Measurements from ENCODE around the gene ABHD16B. TPM values are rescaled to one million over a fixed set of nuclear protein-coding genes. Genes with fewer than 3 reads are reported as not detected.

Gene ABHD16B
- total RNA-seq, 1 donor from 2014 or later: not detected

DNA sequence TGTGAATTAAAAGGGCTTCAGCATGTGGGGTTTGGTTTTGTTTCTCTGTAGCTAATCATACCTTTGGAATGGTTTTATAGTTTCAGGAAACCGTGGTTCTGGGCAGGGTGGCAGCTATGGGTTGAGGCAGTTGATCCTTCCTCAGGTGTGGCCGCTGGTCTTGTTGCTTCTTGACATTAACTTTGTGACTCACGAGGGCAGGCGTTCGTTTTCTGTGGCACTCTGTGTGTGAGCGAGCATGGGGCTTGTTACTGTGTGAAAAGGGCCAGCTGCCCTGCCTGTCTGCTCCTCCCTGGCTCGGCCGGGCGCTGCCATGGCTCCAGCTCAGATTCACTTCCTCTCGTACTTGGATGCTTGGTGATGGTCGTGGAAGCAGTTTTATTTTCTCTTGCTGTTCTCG, 49.9 kb downstream of the ABHD16B start:
- DNase-seq (ENCODE audit: low spot score in 2 of 2): peak in 1 of 2 donors; percentile 69
- intact Hi-C loops (cut with DNase I): no loop called here
- Histone ChIP-seq H3K36me3 (peaks cover 0 to 2% of the 10 kb centered on the region in 2 donors), H3K27me3 (no peaks in the 10 kb centered on the region), H3K27ac (peak overlapping the region in 1 of 2 donors; percentile 4), H3K4me1 (peaks cover 0 to 6% of the 10 kb centered on the region in 2 donors), H3K9me3 (no peaks in the 10 kb centered on the region), H3K4me3 (no peak overlapping the region)
- TF ChIP-seq, protein P1, sequence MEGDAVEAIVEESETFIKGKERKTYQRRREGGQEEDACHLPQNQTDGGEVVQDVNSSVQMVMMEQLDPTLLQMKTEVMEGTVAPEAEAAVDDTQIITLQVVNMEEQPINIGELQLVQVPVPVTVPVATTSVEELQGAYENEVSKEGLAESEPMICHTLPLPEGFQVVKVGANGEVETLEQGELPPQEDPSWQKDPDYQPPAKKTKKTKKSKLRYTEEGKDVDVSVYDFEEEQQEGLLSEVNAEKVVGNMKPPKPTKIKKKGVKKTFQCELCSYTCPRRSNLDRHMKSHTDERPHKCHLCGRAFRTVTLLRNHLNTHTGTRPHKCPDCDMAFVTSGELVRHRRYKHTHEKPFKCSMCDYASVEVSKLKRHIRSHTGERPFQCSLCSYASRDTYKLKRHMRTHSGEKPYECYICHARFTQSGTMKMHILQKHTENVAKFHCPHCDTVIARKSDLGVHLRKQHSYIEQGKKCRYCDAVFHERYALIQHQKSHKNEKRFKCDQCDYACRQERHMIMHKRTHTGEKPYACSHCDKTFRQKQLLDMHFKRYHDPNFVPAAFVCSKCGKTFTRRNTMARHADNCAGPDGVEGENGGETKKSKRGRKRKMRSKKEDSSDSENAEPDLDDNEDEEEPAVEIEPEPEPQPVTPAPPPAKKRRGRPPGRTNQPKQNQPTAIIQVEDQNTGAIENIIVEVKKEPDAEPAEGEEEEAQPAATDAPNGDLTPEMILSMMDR (IDR thresholded peaks at IDR 0.05): no peak

Other genes starting within 250 kb of the ABHD16B start
- 14.0 TPM for gene GMEB2, start 234.4 kb upstream of the ABHD16B start, total RNA-seq
- 37.0 TPM for gene STMN3, start 208.1 kb upstream of the ABHD16B start, total RNA-seq
- 80.6 TPM for gene RTEL1, start 203.2 kb upstream of the ABHD16B start, total RNA-seq
- gene TNFRSF6B, start 164.8 kb upstream of the ABHD16B start, total RNA-seq: 119 TPM
- gene ARFRP1, start 153.5 kb upstream of the ABHD16B start, total RNA-seq: 50.8 TPM
- 42.4 TPM for gene ZGPAT, start 153.5 kb upstream of the ABHD16B start, total RNA-seq
- 7.3 TPM for gene LIME1, start 124.8 kb upstream of the ABHD16B start, total RNA-seq
- gene SLC2A4RG, start 121.7 kb upstream of the ABHD16B start, total RNA-seq: 114 TPM
- 39.5 TPM for gene ZBTB46, start 30.2 kb upstream of the ABHD16B start, total RNA-seq
- 161 TPM for gene TPD52L2, start 3.8 kb downstream of the ABHD16B start, total RNA-seq
- gene DNAJC5, start 33.6 kb downstream of the ABHD16B start, total RNA-seq: 42.9 TPM
- 95.4 TPM for gene UCKL1, start 94.9 kb downstream of the ABHD16B start, total RNA-seq
- 17.5 TPM for gene ZNF512B, start 108.4 kb downstream of the ABHD16B start, total RNA-seq
- not detected for gene SAMD10, start 118.1 kb downstream of the ABHD16B start, total RNA-seq
- 33.5 TPM for gene PRPF6, start 119.6 kb downstream of the ABHD16B start, total RNA-seq
- gene C20orf204, start 174.7 kb downstream of the ABHD16B start, total RNA-seq: not detected
- gene SOX18, start 188.1 kb downstream of the ABHD16B start, total RNA-seq: 244 TPM
- 61.4 TPM for gene TCEA2, start 201.7 kb downstream of the ABHD16B start, total RNA-seq
- 109 TPM for gene RGS19, start 218.0 kb downstream of the ABHD16B start, total RNA-seq
- gene OPRL1, start 218.6 kb downstream of the ABHD16B start, total RNA-seq: 0.21 TPM
- not detected for gene LKAAEAR1, start 222.9 kb downstream of the ABHD16B start, total RNA-seq
- not detected for gene NPBWR2, start 246.1 kb downstream of the ABHD16B start, total RNA-seq